ENCODE measurements around the gene RSL24D1.
A peak's percentile ranks its signal among the peaks of the same experiment; 100 is the strongest.

RSL24D1 gene

DNA sequence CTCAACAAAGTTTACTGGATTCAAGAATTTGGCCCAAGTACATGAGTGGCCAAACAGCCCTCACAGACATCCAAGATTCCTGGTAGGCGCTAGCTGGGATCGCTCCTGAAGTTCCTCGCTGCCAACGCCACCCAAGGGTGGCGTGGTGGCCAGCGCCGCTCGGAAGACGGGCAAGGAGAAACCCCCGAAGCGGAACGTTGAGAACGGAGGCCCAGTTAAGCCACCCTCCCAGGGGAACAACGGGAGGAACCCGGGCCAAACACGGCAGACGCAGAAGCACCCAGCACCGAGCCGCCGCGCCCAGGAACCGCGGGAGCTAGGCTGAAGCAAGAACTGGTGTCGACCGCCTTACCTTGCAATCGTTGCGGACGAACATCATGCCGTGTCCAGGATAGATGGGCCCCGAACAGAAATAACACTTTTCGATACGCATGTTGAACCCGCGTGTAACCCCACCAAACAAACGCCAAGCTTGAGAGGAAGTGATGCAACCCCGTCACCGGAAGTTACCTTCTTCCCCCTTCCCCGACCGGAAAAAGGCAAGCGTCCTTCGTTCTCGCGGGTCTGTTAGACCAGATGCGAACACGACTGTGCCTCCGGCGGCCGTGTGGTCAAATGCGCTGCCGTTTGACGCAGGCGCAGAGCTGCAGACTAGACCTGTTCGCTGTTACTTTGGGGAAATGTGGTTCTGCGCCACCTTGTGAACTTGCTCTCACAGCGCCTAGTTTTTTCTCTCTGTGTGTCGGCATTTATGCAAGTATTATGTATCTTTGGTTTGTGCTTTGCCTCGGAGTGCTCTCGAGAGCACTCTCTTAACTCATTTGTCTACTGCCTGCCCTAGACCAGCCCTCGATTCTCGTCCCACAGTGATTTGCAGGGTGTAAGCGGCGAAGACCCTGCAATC lies at the start of gene RSL24D1:
TSS of gene RSL24D1 (minus strand) at position 484 of the 904 bp plus-strand sequence. CDS start at position 433, 51 bp downstream.
- DNase-seq: peak; percentile 20

DNA sequence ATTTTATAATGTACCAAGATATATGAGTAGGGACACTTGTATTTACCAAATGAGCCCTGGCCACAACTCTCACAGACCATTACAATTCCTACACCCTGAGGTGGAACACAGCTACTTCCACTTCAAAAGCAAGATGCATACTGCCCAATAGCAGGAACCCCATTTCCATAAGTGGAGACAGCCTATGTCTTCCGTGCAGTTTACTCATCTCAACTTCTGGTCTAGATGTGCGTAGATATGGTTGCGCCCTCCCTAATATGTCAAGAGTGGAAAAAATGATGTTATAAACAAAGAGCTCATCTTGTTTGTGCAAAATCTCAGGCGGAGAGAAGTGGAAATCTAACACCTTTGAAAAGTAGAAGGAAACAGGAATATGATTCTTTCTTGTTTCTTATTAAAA lies 48.3 kb upstream of the RSL24D1 start:
- no peak for DNase-seq

- DNase-seq: no peak
These were observed 45.1 kb upstream of the RSL24D1 start for GRCh38 chr15:55241891-55242290.

DNA sequence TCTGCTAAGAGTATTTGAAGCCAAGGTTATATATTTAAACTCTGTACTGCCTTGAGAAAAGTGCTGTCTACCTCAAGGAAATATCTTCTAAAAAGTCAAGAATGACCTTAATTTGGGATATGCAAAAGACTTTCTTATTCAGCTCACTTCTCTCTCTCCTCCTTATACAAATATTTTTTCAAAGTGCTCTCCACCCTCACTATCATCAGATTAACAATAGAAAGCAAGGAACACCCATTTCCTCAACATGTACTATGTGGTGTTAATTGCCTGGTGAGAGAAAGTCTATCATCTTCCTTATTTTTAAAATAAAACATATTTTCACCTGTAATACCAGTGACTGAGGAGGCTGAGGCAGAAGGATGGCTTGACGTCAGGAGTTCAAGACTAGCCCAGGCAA lies 44.4 kb upstream of the RSL24D1 start:
- no peak for DNase-seq

DNA sequence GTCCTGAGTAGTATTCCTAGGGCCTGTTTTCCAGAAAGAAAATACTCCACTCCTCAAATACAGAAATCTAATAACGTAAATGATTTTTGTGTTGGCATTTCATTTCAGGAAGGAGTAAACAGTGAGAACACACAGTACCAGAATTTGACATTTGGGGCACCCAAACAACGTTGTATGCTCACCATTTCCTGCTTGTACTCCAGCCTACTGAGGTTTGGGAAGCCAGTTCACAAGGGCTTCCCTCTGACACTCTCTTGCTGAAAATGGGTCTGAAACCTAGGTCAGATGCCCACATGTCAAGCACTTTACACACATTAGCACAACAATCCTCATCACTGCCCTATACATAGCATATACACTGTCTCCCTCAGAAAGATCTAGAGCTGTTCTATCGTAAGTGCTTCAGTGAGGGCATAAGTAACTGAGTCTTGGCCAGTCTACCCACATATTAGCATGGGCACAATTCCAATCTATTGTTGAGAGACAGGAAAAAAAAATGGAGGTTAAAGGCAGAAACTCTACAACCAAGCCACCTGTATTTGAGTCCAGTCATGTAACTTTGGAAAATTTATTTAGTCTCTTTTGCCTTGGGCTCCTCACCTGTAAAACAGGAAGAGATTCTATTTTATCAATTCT lies 43.5 kb upstream of the RSL24D1 start:
- DNase-seq: no peak

- DNase-seq: no peak
These were observed 42.8 kb upstream of the RSL24D1 start for GRCh38 chr15:55239440-55240124.

DNA sequence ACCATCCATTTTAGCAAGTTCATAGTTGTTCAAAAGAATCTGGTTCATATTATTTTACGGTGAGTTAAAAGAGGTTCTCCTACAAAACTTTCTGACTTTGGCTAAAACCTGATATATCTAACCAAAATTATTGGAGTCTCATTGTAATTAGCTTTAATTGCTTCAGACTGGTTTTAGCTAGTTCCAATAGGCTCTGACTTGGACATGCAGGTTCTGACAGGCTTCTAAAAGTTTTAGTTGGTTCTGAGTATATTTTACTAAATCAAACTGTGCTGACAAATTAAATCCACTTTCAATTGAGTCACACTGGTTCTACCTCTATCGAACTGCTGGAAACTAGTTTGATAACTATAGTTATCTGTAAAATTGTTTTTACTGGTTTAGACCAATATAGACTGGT lies 42.1 kb upstream of the RSL24D1 start:
- no peak for DNase-seq

DNA sequence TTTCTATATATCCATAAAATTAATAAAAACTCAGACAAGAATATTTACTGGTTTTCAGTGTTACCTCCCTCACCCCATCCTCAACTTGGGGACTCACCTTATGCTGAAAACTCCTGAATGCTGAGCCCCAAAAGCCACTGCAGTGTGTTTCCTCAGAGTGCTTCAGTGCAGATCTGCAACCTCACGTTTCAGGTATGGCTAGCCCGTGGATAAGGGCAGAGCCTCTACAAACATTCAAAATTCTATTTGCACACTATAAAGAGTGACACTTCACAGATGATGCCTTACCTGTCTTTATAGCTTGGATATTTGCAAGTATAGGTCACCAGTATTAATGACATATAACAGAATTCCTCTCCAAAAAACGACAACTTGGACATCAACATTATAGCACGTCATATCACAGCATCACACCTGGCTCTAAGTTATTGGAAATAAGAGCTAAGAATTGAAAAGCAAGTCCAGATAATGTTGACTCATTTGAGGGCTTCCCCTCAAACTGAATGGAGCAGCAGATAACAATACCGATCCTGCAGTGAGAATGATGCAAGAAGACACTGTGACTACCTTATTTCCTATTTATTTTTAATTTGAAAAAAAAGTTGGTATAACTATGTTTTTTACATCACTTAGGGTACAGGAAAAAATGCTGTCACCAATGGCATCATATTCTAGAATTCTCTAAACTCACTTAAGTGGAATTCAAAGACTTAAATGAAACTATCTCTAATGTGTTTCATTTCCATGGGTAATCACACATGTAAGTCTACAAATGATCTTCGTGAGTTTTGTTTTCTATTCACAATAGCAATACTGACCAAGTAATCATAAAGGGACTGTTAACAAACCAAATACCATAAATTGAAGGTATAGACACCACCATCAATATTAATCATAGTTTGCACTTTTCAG lies 40.7 kb upstream of the RSL24D1 start:
- no peak for DNase-seq

DNA sequence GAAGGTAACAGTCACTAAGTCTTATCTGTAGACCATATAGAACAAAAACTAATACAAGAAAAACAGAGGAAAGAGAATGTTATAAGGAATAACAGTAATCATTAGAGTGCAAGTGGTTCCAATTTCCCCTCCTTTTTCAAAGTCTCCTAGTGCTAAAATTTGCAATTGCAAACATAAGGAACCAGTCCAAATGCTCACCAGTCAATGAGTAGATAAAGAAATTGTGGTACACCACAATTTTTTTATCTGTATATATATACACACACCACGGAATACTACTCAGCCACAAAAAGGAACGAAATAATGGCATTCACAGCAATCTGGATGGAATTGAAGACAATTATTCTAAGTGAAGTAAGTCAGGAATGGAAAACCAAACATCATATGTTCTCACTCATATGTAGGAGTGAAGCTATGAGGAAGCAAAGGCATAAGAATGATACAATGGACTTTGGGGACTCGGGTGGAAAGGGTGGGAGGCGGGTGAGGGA lies 38.9 kb upstream of the RSL24D1 start:
- DNase-seq: no peak

GRCh38 chr15:55234800-55235104 lies 38.0 kb upstream of the RSL24D1 start:
- DNase-seq: no peak

- no peak for DNase-seq
These were observed 37.5 kb upstream of the RSL24D1 start for GRCh38 chr15:55234104-55234799.

- DNase-seq: no peak
These were observed 34.7 kb upstream of the RSL24D1 start for GRCh38 chr15:55231455-55231854.

GRCh38 chr15:55230953-55231352 lies 34.2 kb upstream of the RSL24D1 start:
- DNase-seq: no peak

- no peak for DNase-seq
These were observed 33.4 kb upstream of the RSL24D1 start for GRCh38 chr15:55230051-55230670.

- no peak for DNase-seq
These were observed 29.4 kb upstream of the RSL24D1 start for GRCh38 chr15:55226127-55226526.

GRCh38 chr15:55224892-55225291 lies 28.2 kb upstream of the RSL24D1 start:
- DNase-seq: no peak

GRCh38 chr15:55222588-55222987 lies 25.8 kb upstream of the RSL24D1 start:
- DNase-seq: no peak

DNA sequence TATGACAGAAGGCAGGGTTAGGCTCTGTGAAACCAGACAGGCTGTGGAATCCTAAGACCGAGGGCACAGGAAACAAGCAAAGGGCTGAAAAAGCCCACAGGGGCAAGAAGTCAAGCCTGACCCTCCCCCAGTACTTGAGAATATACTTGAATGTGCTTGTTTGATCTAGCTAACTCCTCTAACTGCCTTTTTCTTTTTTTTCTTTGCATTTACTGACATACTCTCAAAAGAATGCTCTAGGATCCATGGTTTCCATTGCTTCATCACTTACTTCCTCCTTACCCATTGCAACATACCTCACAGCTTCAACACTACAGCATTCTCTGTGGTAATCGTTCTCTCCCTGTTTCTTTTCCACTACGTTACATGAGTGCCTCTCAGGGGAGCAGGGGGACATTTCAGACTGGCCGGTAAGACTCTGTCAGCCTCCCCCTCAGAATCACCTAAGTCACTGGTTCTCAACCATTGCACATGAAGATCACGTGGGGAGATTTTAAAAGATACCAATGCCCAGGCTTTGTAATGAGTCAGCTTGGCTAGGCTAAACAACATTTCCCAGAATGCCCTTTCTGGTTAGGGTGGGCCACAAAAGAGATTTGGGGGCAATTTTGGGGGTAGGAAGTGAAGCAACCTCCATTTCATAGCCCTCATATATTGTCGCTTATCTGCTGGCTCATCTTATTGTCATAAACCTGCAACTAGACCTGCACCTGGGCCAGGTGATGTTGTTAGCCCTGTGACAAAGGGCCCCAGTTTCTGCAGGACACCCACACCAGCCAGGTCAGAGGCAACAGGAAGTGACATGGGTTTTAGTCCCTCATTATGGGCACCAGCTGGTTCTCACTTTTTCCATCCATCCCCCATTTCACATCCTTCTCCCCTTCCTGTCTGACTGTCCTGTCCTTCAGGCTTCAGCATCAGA lies 24.6 kb upstream of the RSL24D1 start:
- DNase-seq: no peak

DNA sequence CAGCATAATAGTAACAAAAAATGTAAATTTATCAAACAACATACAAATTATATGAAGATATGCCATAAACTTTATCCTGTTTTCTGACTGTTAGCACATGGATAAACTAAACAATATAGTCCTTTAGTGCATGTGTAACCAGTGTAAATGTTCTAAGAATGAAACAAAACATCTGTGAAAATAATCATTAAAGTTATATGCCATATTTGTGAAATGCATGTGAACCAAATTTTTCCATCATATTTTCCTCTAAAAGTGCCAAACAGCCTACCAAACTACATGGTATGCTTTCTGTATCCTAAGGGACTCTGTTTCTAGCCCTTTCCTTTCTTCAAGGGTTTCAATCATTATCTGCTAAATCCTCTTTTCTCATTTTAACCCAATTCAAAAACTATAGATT lies 23.9 kb upstream of the RSL24D1 start:
- DNase-seq: no peak

DNA sequence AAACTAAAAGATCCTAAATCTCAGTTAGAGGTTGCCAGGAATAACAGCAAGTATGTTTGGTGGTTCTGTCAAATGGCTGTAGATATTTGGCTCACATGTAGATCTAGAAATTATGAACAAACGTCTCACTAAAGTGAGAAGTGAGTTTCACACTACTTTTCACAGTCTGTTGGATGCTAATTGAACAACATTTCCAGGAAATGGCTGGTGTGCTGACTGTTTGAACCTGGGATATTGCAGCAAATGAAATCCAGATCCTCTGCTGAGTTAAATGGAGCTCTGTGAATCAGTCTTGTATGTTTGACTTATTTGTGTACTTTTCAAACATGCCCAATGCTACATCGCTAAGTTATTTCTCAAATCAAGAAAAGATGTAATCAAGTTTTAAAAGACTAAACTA lies 21.3 kb upstream of the RSL24D1 start:
- no peak for DNase-seq
